ENCODE results near the gene NSG1. TPM values are rescaled to one million over a fixed set of nuclear protein-coding genes. Genes with fewer than 3 reads are reported as not detected.

The NSG1 gene
- total and polyA plus RNA-seq, 7 experiments from 2014 or later, result 0.53 to 24.5 (median 19.5) TPM

DNA sequence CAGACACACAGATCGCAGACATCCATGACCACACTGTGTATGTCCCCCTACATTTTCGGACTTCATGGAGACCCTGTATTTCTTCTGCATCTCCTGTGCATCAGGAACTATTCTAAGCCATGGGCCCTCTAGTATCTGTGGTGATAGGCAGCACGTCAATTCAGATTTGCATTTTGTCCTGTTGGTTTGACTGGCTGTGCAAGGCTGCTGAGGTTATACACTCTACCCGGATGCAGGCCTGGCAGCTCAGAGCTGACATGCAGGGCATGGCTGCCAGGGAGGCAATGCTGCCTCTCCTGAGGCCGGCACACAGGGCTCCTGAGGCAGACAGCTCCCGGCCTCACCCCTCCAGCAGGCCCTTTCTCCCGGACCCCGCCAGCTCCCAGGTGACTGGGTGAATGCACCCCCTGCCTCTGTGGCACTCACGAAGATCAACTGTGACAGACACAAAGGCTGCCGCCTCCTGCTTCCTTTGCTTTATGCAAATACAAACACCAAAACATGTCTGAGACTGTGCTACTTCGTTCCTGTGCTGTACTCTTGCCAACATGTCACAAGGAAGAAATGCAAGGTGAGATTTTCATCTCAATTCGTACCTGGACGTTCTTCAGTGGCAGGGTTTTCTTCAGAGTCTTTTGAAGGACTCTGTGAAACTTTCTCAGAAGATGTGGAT lies 51.0 kb downstream of the NSG1 start:
- Mint-ChIP-seq H3K4me3 (no peak overlapping the region), H3K36me3 (peaks cover under 1 to 39% (median 8%) of the 10 kb centered on the region in 5 donors), H3K27ac (no peak overlapping the region), H3K9me3 (no peaks in the 10 kb centered on the region), H3K27me3 (no peaks in the 10 kb centered on the region), H3K4me1 (no peaks in the 10 kb centered on the region)
- ATAC-seq (no peak), DNase-seq (no peak)
- ChIA-PET CTCF (no interaction called here), POLR2A (no interaction called here)
- intact Hi-C loops (cut with micrococcal nuclease), result no loop called here
- H3K27ac ChIP-seq (ENCODE audit: low read depth, low read length), result no peak overlapping the region
- H3K27me3 ChIP-seq (ENCODE audit: control insufficient read depth in 2 of 2, insufficient read depth in 2 of 2, low read length in 2 of 2), result no peaks in the 10 kb centered on the region
- H3K9me3 ChIP-seq (ENCODE audit: control insufficient read depth in 2 of 3, low read length in 3 of 3), result no peaks in the 10 kb centered on the region
- H3K4me3 ChIP-seq (ENCODE audit: low read length), result no peak overlapping the region
- peaks cover 0 to 21% (median 0%) of the 10 kb centered on the region in 3 experiments for H3K36me3 ChIP-seq (ENCODE audit: control insufficient read depth in 2 of 3, insufficient read depth in 3 of 3, low read length in 3 of 3)
- no peaks in the 10 kb centered on the region for H3K4me1 ChIP-seq (ENCODE audit: control insufficient read depth in 2 of 2, insufficient read depth in 2 of 2, low read length in 2 of 2)

DNA sequence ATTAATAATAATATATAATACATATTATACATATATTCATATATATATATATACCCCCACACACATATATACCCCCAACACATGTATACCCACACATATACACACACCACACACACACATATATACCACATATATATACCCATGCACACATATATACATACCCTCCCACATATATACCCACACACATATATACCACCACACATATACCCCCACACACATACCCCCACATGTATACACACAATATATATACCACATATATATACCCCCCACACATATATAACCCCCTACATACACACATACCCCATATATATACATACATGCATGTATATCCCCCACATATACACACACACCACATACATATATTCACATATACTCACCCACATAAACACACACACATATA lies 52.0 kb downstream of the NSG1 start:
- ChIA-PET CTCF (no interaction called here), POLR2A (no interaction called here)
- H3K4me3 Mint-ChIP-seq, result no peak overlapping the region
- no peak overlapping the region for H3K27ac Mint-ChIP-seq
- H3K36me3 ChIP-seq (ENCODE audit: control insufficient read depth in 2 of 3, insufficient read depth in 3 of 3, low read length in 3 of 3), result peaks cover 0 to 16% (median 0%) of the 10 kb centered on the region in 3 experiments
- no peaks in the 10 kb centered on the region for H3K4me1 ChIP-seq (ENCODE audit: control insufficient read depth in 2 of 2, insufficient read depth in 2 of 2, low read length in 2 of 2)
- intact Hi-C loops (cut with micrococcal nuclease), result no loop called here
- H3K9me3 Mint-ChIP-seq, result no peaks in the 10 kb centered on the region
- H3K9me3 ChIP-seq (ENCODE audit: control insufficient read depth in 2 of 3, low read length in 3 of 3), result no peaks in the 10 kb centered on the region
- no peak overlapping the region for H3K4me3 ChIP-seq (ENCODE audit: low read length)
- H3K27ac ChIP-seq (ENCODE audit: low read depth, low read length), result no peak overlapping the region
- H3K36me3 Mint-ChIP-seq, result peaks cover 0 to 41% (median 8%) of the 10 kb centered on the region in 5 donors
- H3K4me1 Mint-ChIP-seq, result no peaks in the 10 kb centered on the region
- H3K27me3 Mint-ChIP-seq, result no peaks in the 10 kb centered on the region
- no peak for DNase-seq
- no peaks in the 10 kb centered on the region for H3K27me3 ChIP-seq (ENCODE audit: control insufficient read depth in 2 of 2, insufficient read depth in 2 of 2, low read length in 2 of 2)
- ATAC-seq, result peak; percentile 24

DNA sequence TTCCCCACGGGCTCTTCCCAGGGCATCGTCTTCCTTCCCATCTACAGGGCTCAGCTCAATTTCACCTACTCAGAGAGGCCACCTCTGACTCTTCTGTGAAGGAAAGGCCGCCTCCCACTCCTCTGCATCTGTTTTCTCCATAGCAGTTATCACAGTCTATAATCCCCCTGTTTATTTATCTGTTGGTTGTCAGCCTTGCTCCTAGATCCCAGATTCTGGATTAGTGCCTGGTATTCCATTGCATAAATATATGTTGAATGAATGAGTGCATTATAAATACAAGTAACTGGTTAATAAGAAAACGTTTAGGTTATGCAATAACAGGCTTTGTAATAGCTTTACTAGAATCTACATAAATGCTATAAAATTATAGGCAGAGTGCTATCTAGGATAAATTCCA lies 52.9 kb downstream of the NSG1 start:
- peaks cover 0 to 12% (median 0%) of the 10 kb centered on the region in 3 experiments for H3K36me3 ChIP-seq (ENCODE audit: control insufficient read depth in 2 of 3, insufficient read depth in 3 of 3, low read length in 3 of 3)
- intact Hi-C loops (cut with micrococcal nuclease), result no loop called here
- ChIA-PET CTCF (no interaction called here), POLR2A (interaction anchor here (0.7 kb wide), 1 partner anchor 701 kb away, joined by 5 read pairs; no protein-coding TSS in a partner anchor)
- no peak overlapping the region for H3K4me3 ChIP-seq (ENCODE audit: low read length)
- DNase-seq (no peak), ATAC-seq (no peak)
- H3K27me3 ChIP-seq (ENCODE audit: control insufficient read depth in 2 of 2, insufficient read depth in 2 of 2, low read length in 2 of 2), result no peaks in the 10 kb centered on the region
- Mint-ChIP-seq H3K27ac (no peak overlapping the region), H3K9me3 (no peaks in the 10 kb centered on the region), H3K4me3 (no peak overlapping the region), H3K4me1 (no peaks in the 10 kb centered on the region), H3K36me3 (peaks cover 0 to 43% (median 11%) of the 10 kb centered on the region in 5 donors), H3K27me3 (no peaks in the 10 kb centered on the region)
- no peaks in the 10 kb centered on the region for H3K4me1 ChIP-seq (ENCODE audit: control insufficient read depth in 2 of 2, insufficient read depth in 2 of 2, low read length in 2 of 2)
- H3K27ac ChIP-seq (ENCODE audit: low read depth, low read length), result no peak overlapping the region
- H3K9me3 ChIP-seq (ENCODE audit: control insufficient read depth in 2 of 3, low read length in 3 of 3), result no peaks in the 10 kb centered on the region

DNA sequence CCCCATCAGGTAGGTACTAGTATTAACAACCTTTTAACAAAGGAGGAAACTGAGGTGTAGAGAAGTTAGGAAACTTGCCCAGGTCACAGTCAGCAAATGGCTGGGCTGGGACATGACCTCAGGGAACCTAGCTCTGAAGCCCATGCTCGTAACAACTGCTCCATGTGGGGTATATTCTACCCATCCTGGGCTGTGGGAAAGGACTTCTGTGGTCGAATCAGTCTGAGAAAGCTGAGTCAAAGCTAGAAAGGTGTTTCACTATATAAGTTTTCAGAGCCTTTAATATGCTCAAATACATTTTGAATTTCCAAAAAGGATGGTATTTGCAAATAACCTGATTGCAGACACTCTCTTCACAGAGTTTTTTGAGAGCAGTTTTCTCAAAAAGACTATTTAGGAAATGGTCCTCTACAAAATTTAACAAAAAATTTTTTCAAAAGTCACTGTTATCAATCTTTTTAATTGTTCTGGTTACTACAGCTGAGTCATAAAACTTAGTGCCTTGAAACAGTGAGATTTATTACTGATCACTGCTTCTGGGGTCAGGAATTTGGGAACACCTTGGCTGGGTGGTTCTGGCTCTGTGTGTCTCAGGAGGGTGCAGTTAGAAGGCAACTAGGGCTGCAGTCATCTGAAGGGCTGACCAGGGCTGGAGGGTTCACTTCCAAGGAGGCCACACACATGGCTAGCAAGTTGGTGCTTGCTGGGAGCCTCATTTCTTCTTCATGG lies 53.6 kb downstream of the NSG1 start:
- ChIA-PET CTCF (no interaction called here), POLR2A (interaction anchor here (0.7 kb wide), 1 partner anchor 700 kb away, joined by 5 read pairs; no protein-coding TSS in a partner anchor)
- Histone ChIP-seq H3K9me3 (ENCODE audit: control insufficient read depth in 2 of 3, low read length in 3 of 3) (no peaks in the 10 kb centered on the region), H3K4me3 (ENCODE audit: low read length) (no peak overlapping the region), H3K36me3 (ENCODE audit: control insufficient read depth in 2 of 3, insufficient read depth in 3 of 3, low read length in 3 of 3) (peaks cover 0 to 12% (median 0%) of the 10 kb centered on the region in 3 experiments), H3K27ac (ENCODE audit: low read depth, low read length) (no peak overlapping the region), H3K4me1 (ENCODE audit: control insufficient read depth in 2 of 2, insufficient read depth in 2 of 2, low read length in 2 of 2) (no peaks in the 10 kb centered on the region), H3K27me3 (ENCODE audit: control insufficient read depth in 2 of 2, insufficient read depth in 2 of 2, low read length in 2 of 2) (no peaks in the 10 kb centered on the region)
- no peak overlapping the region for H3K4me3 Mint-ChIP-seq
- intact Hi-C loops (cut with micrococcal nuclease), result no loop called here
- no peak for DNase-seq
- no peaks in the 10 kb centered on the region for H3K27me3 Mint-ChIP-seq
- H3K36me3 Mint-ChIP-seq, result peaks cover 0 to 43% (median 8%) of the 10 kb centered on the region in 5 donors
- H3K27ac Mint-ChIP-seq, result no peak overlapping the region
- H3K9me3 Mint-ChIP-seq, result no peaks in the 10 kb centered on the region
- H3K4me1 Mint-ChIP-seq, result no peaks in the 10 kb centered on the region
- no peak for ATAC-seq

GRCh38 chr4:4443821-4444220 lies 56.9 kb downstream of the NSG1 start:
- H3K27ac ChIP-seq (ENCODE audit: low read depth, low read length), result no peak overlapping the region
- peaks cover 0 to 23% (median 6%) of the 10 kb centered on the region in 5 donors for H3K36me3 Mint-ChIP-seq
- no peaks in the 10 kb centered on the region for H3K9me3 ChIP-seq (ENCODE audit: control insufficient read depth in 2 of 3, low read length in 3 of 3)
- ChIA-PET CTCF (no interaction called here), POLR2A (no interaction called here)
- H3K9me3 Mint-ChIP-seq, result no peaks in the 10 kb centered on the region
- intact Hi-C loops (cut with micrococcal nuclease), result no loop called here
- no peaks in the 10 kb centered on the region for H3K36me3 ChIP-seq (ENCODE audit: control insufficient read depth in 2 of 3, insufficient read depth in 3 of 3, low read length in 3 of 3)
- H3K4me1 Mint-ChIP-seq, result no peaks in the 10 kb centered on the region
- H3K4me3 Mint-ChIP-seq, result no peak overlapping the region
- no peak for DNase-seq
- no peak overlapping the region for H3K4me3 ChIP-seq (ENCODE audit: low read length)
- no peaks in the 10 kb centered on the region for H3K27me3 Mint-ChIP-seq
- H3K4me1 ChIP-seq (ENCODE audit: control insufficient read depth in 2 of 2, insufficient read depth in 2 of 2, low read length in 2 of 2), result no peaks in the 10 kb centered on the region
- no peak for ATAC-seq
- H3K27ac Mint-ChIP-seq, result no peak overlapping the region
- H3K27me3 ChIP-seq (ENCODE audit: control insufficient read depth in 2 of 2, insufficient read depth in 2 of 2, low read length in 2 of 2), result no peaks in the 10 kb centered on the region

DNA sequence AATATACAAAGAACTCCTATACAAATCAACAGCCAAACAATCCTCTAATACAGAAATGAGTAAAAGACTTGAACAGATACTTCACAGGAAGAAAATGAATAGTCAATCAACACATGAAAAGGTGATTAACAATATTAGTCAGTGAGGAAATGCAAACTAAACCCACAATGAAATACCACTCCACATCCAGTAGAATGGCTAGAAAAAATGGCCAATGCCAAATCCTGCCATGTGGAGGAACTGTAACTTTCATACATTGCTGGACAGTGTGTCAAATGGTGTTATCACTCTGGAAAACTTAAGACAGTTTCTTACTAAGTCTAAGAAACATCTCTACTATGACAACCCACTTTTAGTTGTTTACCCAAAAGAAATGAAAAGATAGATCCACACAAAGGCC lies 59.5 kb downstream of the NSG1 start:
- H3K4me3 ChIP-seq (ENCODE audit: low read length), result no peak overlapping the region
- no peak overlapping the region for H3K4me3 Mint-ChIP-seq
- ATAC-seq, result no peak
- intact Hi-C loops (cut with micrococcal nuclease), result no loop called here
- no peaks in the 10 kb centered on the region for H3K27me3 Mint-ChIP-seq
- H3K27me3 ChIP-seq (ENCODE audit: control insufficient read depth in 2 of 2, insufficient read depth in 2 of 2, low read length in 2 of 2), result no peaks in the 10 kb centered on the region
- POLR2A ChIA-PET, result no interaction called here
- no peaks in the 10 kb centered on the region for H3K36me3 ChIP-seq (ENCODE audit: control insufficient read depth in 2 of 3, insufficient read depth in 3 of 3, low read length in 3 of 3)
- peaks cover 0 to 2% (median 0%) of the 10 kb centered on the region in 7 donors for H3K4me1 Mint-ChIP-seq
- H3K9me3 ChIP-seq (ENCODE audit: control insufficient read depth in 2 of 3, low read length in 3 of 3), result no peaks in the 10 kb centered on the region
- H3K36me3 Mint-ChIP-seq, result peaks cover 0 to 32% (median 6%) of the 10 kb centered on the region in 5 donors
- CTCF ChIA-PET, result no interaction called here
- H3K27ac ChIP-seq (ENCODE audit: low read depth, low read length), result no peak overlapping the region
- H3K9me3 Mint-ChIP-seq, result no peaks in the 10 kb centered on the region
- H3K27ac Mint-ChIP-seq, result no peak overlapping the region
- no peaks in the 10 kb centered on the region for H3K4me1 ChIP-seq (ENCODE audit: control insufficient read depth in 2 of 2, insufficient read depth in 2 of 2, low read length in 2 of 2)
- no peak for DNase-seq
